ENCODE measurements around the gene RTL10.

Gene RTL10, protein sequence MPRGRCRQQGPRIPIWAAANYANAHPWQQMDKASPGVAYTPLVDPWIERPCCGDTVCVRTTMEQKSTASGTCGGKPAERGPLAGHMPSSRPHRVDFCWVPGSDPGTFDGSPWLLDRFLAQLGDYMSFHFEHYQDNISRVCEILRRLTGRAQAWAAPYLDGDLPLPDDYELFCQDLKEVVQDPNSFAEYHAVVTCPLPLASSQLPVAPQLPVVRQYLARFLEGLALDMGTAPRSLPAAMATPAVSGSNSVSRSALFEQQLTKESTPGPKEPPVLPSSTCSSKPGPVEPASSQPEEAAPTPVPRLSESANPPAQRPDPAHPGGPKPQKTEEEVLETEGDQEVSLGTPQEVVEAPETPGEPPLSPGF

GRCh38 chr22:19854778-19855503 is at the start of gene RTL10, which contains the start of gene GNB1L:
Gene RTL10, minus strand, starts transcription at chr22:19854874. Its CDS starts 2,613 bp downstream, at chr22:19852261.
Gene GNB1L, minus strand, starts transcription at chr22:19854874. Its CDS starts 33,519 bp downstream, at chr22:19821355.
- DNase-seq = peak; percentile 89

DNA sequence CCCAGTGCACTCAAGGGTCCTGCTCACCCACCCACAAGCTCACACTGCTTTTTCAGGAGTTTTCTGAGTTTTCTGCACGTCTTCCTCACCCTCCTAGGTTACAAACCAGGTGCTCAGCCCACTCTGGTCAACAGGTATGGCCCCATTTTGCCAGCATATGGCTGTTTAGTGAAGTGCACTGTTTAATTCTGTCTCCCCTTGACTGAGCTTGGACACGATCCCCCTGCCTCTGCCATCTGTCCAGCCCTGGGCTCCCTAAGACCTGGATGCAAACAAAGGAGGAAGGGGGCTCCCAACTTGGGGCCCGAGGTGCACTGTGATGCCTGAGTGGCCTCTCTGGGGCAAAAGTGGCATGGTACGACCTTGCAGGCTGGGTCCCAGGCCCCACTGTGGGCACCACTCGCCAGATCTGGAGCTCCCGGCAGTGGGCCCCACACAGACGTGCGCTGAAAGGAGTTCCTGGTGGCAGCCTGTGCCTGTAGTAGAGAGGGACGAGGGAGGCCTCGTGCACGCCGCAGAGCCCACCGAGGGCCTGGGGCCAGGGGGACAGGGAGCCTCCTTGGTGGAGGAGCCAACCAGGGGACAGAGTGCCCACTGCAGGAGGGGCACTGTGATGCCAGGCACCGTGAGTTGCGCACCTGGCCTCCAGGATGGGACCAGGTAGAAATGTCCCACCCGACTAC is 49.6 kb upstream of the RTL10 start:
- DNase-seq = no peak

DNA sequence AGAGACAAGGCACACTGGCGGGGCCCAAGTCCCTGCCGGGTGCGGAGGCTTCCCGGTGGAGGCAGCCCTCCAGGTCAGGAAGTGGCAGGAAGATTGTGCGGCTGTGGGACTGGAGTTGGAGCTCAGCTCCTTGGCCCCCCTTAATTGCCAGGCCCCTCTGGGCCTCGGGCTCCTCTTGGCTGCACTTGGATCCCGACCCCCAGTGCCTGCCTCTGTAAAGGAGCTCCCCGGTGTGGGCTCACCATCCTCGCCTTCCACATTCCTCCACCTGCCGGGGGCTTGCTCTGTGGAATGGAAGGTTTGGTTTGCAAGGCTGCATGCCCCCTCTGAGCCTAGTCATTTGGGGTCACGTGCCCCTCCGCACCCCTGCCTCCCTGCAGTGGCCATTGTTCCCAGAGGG is 48.8 kb upstream of the RTL10 start:
- DNase-seq = no peak

- no peak for DNase-seq
Observed at GRCh38 chr22:19903031-19903430, 48.4 kb upstream of the RTL10 start.

DNA sequence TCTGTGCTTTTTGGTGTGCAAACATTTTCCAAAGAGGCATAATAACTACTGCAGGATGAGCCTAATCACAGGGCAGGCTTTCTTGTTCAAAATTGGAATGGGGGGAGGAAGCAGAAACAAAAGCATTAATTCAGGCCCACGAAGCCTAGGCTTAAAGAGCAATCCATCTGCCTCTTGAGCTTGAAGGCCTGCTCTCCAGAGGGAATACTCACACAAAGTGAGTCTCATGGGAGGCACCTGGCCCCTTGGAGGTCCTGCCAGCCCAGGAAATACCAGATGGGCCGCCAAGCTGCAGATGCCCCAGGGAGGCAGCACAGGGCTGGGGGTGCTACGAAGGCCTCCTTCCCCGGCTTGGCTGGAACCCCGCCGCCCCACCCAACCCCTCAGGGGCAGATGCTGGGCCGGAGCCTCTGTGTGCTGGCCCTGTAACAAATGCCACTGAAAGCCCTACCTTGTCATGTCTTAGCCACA is 47.6 kb upstream of the RTL10 start:
- DNase-seq = no peak

GRCh38 chr22:19901577-19902244 is 47.0 kb upstream of the RTL10 start:
- no peak for DNase-seq

- no peak for DNase-seq
Observed at GRCh38 chr22:19900707-19901436, 46.2 kb upstream of the RTL10 start.

DNA sequence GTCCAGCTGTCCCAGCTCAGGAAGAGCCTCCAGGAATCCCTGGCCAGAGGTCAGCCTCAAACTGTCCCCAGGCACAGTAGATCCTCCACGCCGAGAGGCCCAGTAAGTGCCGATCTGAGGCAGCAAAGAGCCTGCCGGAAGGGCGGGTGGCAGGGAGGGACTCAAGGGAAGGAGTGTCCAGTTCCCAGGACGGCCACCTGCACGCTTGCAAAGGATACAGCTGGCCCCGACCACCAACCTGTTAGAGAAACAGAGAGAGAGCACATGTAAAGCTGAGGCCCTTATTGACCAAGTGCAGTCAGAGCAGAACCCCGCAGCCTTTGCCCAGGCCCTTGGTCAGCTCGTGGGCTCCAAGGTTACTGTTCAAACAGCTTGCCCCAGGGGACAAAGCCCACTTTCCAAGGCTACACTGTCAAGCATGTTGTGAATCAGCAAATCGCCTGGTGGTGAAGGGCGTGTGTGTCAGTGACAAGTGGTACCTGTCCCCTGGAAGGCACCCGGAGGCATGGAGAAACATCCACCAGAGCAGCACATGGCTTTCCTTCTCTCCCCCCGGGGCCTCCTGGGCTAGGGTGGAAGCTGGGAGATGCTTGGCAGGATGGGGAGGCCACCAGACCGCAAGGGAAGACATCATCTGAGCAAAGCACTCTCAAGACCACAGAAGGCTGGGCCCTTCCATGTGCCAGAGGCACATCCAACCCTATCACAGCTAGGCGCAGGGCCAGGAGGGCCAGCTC is 44.3 kb upstream of the RTL10 start:
- DNase-seq = no peak

GRCh38 chr22:19898145-19898544 is 43.5 kb upstream of the RTL10 start:
- no peak for DNase-seq

DNA sequence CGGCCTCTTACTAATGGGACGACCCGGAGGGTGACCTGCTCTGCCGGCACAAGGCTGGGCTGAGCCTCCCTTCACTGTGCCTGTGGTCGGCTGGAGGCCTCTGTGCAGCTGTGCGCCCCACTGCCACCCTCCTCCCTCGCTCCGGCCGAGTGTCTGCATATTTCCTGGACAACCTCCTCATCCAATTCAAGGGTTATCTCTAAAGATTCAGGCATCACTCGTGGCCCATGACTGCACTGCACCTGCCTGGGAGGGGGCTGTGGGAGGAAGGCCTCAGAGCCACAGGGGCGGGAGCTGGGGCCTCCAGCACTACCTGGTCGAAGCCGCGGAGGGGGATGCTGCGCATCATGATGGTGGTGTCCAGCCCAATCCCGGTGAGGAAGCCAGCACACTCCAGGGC is 43.1 kb upstream of the RTL10 start:
- DNase-seq = no peak

DNA sequence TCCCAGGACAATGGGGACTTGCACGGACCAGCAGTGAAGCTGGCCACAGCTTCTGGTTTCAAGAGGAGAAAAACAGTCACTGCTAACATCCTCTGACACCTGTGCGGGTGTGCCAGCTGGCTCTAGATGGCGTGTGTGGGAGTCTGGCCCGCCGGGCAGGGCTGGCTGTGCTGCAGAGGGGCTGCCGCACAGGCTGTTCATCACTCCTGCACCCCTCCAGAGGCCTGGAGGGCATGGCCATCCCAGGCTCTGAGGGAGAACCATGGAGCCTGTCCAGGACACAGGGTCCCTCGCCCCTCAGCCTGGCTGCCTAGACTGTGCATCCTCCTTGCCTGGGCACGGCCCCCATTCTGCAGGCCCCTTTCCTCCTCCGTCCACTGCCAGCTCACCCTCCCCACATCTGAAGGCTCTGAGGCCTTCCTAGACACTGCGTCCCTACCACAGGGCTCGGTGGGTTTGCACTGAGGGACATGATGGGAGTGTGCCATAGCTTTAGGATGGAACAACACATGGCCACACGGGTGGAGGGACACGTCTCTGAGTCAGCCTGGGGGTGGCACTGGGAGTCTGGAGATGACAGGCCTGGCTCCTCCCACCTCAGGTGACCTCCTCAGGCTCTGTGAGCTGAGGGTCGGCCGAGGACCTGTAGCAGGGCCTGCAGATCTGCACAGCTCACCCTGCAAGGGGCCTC is 42.1 kb upstream of the RTL10 start:
- no peak for DNase-seq

DNA sequence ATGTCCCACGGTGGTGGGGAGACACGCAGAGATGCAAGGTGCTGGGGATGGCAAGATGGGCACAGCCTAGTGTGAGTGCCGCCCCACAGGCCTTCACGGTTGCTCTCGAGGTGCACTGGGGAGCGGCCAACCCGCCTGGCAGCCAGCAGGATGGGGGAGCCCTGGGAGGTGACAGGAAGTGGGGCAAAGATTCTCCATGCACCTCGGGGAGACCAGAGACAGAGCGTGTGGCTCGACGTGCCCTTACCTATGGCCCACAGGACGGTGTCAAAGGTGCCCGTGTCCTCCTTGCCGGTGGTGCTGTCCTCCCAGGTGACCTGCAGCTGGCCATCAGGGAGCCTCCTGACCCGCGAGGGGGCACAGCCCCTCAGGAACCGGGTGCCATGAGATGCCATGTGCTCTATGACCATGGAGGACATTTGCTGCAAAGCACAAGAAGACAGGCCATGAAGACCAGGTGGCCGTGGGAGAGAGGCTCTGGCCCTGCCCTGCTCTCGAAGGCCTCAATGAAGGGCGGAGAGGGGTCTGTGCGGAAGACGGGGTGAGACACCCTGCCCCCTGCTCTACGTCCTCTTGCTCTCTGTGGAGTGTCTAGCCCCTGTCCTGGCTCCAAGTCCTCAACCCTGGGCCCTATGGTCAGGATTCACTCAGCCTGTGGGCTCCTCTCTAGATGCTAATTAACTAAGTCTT is 40.6 kb upstream of the RTL10 start:
- no peak for DNase-seq

DNA sequence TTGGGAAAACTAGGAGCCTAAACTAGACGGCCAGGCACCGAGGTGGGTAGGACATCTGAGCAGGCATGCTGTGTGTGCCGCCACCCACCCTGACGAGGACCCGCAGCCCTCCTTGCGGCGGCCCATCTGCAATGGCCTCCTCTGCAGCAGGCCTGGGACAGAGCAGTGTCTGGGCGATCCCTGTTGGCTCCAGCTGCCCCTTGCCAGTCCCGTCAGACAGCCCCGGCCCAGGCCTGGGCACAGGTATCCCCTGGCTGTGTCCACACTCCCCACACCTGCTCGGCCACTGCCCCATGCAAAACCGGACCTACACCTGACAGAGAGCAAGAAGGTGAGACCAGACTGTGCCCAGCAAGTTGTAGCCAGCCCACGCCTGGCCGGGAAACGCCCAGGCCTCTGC is 38.7 kb upstream of the RTL10 start:
- no peak for DNase-seq

GRCh38 chr22:19892925-19893324 is 38.3 kb upstream of the RTL10 start:
- DNase-seq = no peak

DNA sequence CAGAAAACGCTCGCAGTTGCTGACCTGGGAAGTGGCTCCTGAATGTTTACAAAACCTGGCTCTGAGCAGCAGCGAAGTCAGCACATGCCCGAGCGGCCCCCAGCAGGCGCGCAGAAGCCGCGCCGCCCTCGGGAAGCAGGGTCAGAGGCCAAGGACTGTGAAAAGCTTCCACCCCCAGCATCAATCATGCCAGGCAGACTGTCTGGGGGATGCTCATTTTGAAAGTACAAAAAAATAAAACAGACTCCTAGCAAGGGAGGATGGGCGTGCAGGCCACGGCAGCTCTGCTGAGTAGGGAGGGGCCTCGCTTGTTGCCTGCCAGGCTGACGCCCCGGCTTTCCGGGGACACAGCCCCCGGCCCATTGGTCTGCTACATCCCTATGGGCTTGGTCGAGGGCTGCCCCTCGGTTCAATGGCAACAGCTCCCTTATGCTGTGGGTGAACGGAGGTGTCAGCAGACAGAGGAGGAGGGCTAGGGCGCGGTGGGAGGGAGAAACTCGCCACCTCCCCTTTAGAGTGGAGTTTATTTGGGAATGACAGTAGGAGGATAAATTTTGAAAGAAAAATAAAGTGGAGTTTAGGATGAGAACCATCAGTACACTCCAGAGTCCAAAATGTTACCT is 37.7 kb upstream of the RTL10 start:
- DNase-seq = no peak

DNA sequence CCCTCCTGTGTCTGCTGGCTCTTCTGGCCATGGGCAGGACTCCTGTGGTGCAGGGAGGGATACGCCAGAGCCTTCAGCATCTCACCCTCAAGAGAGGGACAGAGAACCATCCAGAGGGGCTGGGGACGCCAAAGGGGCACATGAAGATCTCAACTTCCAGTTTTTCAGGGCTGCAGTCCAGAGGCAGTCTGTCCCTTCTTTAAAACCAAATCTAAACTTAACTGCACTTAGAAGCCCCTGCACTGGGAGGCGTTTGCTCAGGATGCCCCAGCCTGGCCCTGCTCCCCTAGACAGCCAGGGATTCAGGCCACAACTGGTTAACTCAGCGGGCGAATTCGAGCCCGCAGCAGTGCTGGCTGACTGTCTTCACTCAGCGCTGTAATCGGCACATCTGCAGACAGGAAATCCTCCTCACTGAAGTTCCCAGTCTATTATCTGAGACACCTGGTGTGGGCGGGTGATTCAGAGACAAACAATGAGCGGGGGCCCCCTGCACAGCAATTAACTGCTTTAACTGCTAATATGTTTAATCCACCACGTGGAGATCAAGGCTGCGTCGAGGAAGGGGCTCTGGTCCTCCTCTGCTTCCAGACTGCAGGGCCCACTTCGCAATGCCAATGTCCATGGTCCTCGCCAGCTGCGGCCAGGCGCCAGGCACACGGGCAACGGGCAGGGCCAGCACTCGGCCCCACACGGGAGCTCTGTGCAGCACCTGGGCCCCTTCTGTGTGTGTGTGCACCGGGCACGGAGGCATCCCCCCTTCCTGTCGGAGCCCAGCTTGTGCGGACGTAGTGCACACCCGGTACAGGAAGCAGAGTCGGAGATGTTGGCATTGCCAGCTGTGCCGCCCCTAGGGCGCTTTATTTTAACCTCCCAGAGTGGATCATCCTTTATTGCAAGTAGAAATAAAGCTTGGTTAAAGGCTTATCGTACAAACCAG is 36.9 kb upstream of the RTL10 start:
- DNase-seq = no peak

DNA sequence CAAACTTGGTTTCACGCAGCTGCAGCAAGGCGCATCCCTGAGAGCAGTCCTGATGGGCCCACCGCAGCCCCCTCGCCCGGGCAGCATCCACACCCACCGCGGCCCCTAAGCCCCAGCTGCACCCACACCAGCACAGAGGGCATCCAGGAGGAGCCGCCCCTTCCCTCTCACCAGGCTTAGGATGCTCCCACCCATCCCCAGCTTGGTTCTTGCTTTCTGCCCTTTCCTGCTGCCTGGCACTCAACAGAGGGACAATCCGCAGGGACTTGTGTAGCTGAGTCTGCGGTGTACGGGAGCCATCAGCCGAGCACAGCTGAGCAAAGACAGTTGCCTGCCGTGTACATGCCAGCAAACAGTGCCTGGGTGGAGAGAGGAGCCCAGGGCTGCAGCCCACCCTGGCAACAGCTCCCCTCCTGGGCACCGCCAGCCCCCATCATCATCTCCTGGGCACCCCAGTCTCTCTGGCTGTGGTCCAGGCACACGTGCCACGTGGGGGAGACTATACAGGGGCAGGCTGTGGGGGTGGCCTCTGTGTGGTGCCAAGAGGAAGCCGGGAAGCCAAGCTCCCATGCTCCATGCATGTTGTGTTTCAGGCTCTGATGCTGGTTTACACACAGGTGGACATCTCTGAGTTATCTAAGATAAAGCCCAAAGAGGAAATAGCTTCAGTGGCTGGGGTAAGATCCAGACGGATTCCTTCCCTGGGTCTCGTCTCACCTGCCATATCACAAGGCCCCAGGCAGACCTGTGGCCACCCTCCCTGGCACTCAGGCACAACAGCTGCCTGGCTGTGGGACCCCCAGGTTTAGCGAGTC is 36.0 kb upstream of the RTL10 start:
- no peak for DNase-seq

- no peak for DNase-seq
Observed at GRCh38 chr22:19889951-19890350, 35.3 kb upstream of the RTL10 start.
